RWPE2 (cell line): ENCODE results near the gene NKX1-2.

ENCODE experiments used
- ATAC-seq: fragments of 200-7000 bp; cut with Tn5 transposase; 3 replicates; pipeline ENCODE4 v1.9.1; 2021; ENCODE audit warnings: low read depth
- DNase-seq: peaks from one replicate; pipeline ENCODE4 v3.0.0-alpha.2; 2020; ENCODE audit warnings: low spot score
- H3K27ac ChIP-seq: fragments of 450-650 bp; 2 replicates; pipeline ENCODE4 v1.5.1; 2017; ENCODE audit warnings: mild to moderate bottlenecking; ENCODE audit not compliant: poor library complexity, severe bottlenecking
- H3K27me3 ChIP-seq: fragments of 250-450 bp; sonication (Bioruptor Pico); 2 replicates; pipeline ENCODE4 v1.5.1; 2021; ENCODE audit warnings: mild to moderate bottlenecking, moderate library complexity; ENCODE audit not compliant: insufficient read depth, poor library complexity, severe bottlenecking
- H3K36me3 ChIP-seq: fragments of 250-450 bp; sonication (Bioruptor Pico); 2 replicates; pipeline ENCODE4 v1.5.1; 2020; ENCODE audit warnings: low read depth, mild to moderate bottlenecking, moderate library complexity
- H3K4me1 ChIP-seq: fragments of 250-450 bp; sonication (Bioruptor Pico); 2 replicates; pipeline ENCODE4 v1.5.1; 2021; ENCODE audit warnings: mild to moderate bottlenecking, moderate library complexity; ENCODE audit not compliant: insufficient read depth, poor library complexity, severe bottlenecking
- H3K4me3 ChIP-seq: fragments of 250-450 bp; sonication (Bioruptor Pico); 2 replicates; pipeline ENCODE4 v1.5.1; 2021; ENCODE audit warnings: mild to moderate bottlenecking, moderate library complexity; ENCODE audit not compliant: severe bottlenecking
- H3K9me3 ChIP-seq: fragments of 250-450 bp; sonication (Bioruptor Pico); 2 replicates; pipeline ENCODE4 v1.5.1; 2021; ENCODE audit warnings: mild to moderate bottlenecking, moderate library complexity; ENCODE audit not compliant: severe bottlenecking
- TF ChIP-seq, protein P1 (sequence below): fragments of 450-650 bp; IDR thresholded peaks from one replicate; pipeline ENCODE4 v1.5.1; 2017; ENCODE audit warnings: mild to moderate bottlenecking, moderate library complexity; ENCODE audit not compliant: poor library complexity, severe bottlenecking

The NKX1-2 gene

DNA sequence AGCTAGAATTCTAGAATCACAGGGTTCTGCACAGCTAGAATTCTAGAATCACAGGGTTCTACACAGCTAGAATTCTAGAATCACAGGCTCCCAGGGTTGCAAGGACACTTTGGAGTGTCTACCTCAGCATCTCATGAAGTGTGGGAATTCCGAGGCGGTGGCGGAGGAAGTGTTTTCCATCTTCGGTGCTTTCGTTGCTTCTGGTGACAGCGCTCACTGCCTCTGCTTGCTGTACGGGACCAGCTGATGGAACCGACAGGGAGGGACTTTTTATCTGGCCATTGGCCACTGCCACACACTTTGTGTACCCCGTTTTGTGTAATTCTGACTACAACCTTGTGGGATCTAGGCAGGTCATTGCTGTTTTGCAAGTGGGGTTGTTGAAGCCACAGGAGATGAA, 41.3 kb upstream of the NKX1-2 start:
- no peak overlapping the region for H3K27ac ChIP-seq
- no peaks in the 10 kb centered on the region for H3K4me1 ChIP-seq
- H3K36me3 ChIP-seq, result no peaks in the 10 kb centered on the region
- ATAC-seq (no peak), DNase-seq (no peak)
- TF ChIP-seq, protein P1, sequence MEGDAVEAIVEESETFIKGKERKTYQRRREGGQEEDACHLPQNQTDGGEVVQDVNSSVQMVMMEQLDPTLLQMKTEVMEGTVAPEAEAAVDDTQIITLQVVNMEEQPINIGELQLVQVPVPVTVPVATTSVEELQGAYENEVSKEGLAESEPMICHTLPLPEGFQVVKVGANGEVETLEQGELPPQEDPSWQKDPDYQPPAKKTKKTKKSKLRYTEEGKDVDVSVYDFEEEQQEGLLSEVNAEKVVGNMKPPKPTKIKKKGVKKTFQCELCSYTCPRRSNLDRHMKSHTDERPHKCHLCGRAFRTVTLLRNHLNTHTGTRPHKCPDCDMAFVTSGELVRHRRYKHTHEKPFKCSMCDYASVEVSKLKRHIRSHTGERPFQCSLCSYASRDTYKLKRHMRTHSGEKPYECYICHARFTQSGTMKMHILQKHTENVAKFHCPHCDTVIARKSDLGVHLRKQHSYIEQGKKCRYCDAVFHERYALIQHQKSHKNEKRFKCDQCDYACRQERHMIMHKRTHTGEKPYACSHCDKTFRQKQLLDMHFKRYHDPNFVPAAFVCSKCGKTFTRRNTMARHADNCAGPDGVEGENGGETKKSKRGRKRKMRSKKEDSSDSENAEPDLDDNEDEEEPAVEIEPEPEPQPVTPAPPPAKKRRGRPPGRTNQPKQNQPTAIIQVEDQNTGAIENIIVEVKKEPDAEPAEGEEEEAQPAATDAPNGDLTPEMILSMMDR, result no peak
- H3K27me3 ChIP-seq, result no peaks in the 10 kb centered on the region
- H3K4me3 ChIP-seq, result no peak overlapping the region
- no peaks in the 10 kb centered on the region for H3K9me3 ChIP-seq

DNA sequence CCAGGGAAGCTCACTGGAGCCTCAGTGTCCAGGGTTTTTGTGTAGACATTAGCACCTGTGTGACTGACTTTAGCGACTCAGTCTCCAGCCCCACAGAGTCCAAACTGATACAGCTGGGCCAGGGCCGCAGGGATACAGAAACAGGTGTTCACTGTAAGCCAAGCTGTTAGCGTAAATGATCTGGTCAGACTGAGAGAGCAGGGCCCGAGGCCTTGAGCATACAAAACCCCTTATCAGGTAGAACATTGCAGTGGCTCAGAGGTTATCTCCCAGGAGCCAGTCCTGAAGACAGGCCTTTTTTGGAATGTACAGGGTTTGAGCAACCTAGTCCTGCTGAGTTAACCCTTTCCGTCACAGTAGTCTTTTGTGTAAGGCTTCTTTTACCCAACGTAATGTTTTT, 36.8 kb upstream of the NKX1-2 start:
- H3K4me3 ChIP-seq, result no peak overlapping the region
- no peak for DNase-seq
- H3K27ac ChIP-seq, result no peak overlapping the region
- H3K4me1 ChIP-seq, result no peaks in the 10 kb centered on the region
- H3K9me3 ChIP-seq, result no peaks in the 10 kb centered on the region
- TF ChIP-seq, protein P1, result no peak
- no peaks in the 10 kb centered on the region for H3K36me3 ChIP-seq
- ATAC-seq, result no peak
- no peaks in the 10 kb centered on the region for H3K27me3 ChIP-seq

DNA sequence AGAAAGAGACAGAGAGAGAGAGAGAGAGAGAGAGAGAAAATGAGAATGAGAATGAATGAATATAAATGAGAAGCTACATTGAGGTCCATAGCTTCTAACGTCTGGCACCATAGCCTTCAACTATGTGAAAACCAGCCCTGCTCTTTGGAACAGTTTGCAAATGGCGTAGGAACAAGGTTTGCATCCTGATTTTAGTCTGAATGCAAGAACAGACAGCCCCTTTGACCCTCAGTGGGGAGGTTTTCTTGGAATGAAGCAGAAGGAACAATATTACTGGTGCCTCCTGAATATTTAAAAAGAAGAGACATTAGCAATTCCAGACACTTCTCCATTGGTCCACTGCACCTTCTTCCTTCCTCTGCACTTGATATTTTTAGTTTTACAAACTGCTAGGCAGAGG, 34.8 kb upstream of the NKX1-2 start:
- Histone ChIP-seq H3K4me1 (no peaks in the 10 kb centered on the region), H3K27me3 (no peaks in the 10 kb centered on the region), H3K27ac (no peak overlapping the region), H3K4me3 (no peak overlapping the region), H3K9me3 (no peaks in the 10 kb centered on the region), H3K36me3 (no peaks in the 10 kb centered on the region)
- ATAC-seq (no peak), DNase-seq (no peak)
- TF ChIP-seq, protein P1, result no peak

DNA sequence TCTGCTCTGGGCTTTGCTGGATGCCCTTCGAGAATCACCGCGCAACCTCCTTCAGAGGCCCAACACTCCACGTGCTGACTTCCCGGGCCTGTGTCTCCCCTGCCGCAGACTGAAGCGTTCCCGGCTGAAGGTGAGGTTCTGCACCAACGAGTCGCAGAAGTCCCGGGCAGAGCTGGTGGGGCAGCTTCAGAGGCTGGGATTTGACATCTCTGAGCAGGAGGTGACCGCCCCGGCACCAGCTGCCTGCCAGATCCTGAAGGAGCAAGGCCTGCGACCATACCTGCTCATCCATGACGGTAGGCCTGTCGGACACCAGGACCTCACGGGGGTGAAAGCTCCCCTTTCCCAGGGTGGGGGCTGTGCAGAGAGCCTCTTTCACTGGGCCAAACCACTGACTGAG, 34.2 kb upstream of the NKX1-2 start:
- TF ChIP-seq, protein P1, result no peak
- Histone ChIP-seq H3K4me3 (no peak overlapping the region), H3K4me1 (no peaks in the 10 kb centered on the region), H3K36me3 (no peaks in the 10 kb centered on the region), H3K27me3 (no peaks in the 10 kb centered on the region), H3K9me3 (no peaks in the 10 kb centered on the region), H3K27ac (no peak overlapping the region)
- DNase-seq (no peak), ATAC-seq (no peak)

DNA sequence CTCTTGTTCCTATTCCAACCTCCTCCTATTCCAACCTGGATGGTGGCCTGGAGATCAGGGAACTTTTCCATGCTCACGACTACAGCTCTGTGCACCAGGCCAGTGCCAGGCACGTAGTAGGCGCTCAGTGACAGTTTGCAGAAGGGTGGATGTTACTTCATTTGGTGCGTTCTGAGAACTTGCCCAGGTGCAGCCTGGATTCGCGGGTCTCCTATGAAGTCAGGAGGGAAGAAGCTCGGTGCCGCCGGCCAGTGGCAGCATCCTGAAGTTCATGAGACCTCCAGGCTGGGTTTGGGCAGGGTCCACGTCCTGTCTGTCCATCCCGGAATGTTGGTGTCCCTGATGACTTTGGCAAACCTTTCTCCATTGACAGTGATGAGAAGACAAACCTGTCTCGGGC, 33.0 kb upstream of the NKX1-2 start:
- Histone ChIP-seq H3K4me1 (peaks cover 6% of the 10 kb centered on the region), H3K4me3 (no peak overlapping the region), H3K27me3 (no peaks in the 10 kb centered on the region), H3K9me3 (no peaks in the 10 kb centered on the region), H3K36me3 (no peaks in the 10 kb centered on the region), H3K27ac (no peak overlapping the region)
- no peak for DNase-seq
- ATAC-seq, result no peak
- TF ChIP-seq, protein P1, result no peak
